Lung (tissue), 12 donors: ENCODE results near the gene SLC6A17. TPM values are rescaled to one million over a fixed set of nuclear protein-coding genes. Genes with fewer than 3 reads are reported as not detected.

ENCODE experiments used
- ATAC-seq: fragments of 200-7000 bp; cut with Tn5 transposase; one replicate; pipeline ENCODE4 v1.9.1; 2020; ENCODE audit warnings: moderate number of reproducible peaks; ENCODE audit not compliant: insufficient read depth, low FRiP score
- DNase-seq, 3 donors: peaks; one replicate each; pipeline ENCODE4 v3.0.0-alpha.2; 2013 to 2017
- H3K27ac ChIP-seq, 2 donors: one replicate each; pipeline ENCODE4 v1.5.1; 2013; ENCODE audit warnings: mild to moderate bottlenecking in 2 of 2, moderate library complexity in 2 of 2, control low read depth in 1 of 2, inconsistent platforms in 1 of 2, low read depth in 1 of 2, low read length in 1 of 2
- H3K27me3 ChIP-seq, 3 donors: one replicate each; pipeline ENCODE4 v1.5.1; 2013; ENCODE audit warnings: low read length in 2 of 3; ENCODE audit not compliant: control insufficient read depth in 3 of 3, insufficient read depth in 3 of 3
- H3K36me3 ChIP-seq, 4 donors: one replicate each; pipeline ENCODE4 v1.5.1; 2013; ENCODE audit warnings: low read length in 4 of 4, mild to moderate bottlenecking in 1 of 4, moderate library complexity in 1 of 4; ENCODE audit not compliant: control insufficient read depth in 4 of 4, insufficient read depth in 4 of 4
- H3K4me1 ChIP-seq, 5 donors: one replicate each; pipeline ENCODE4 v1.5.1; 2013; ENCODE audit warnings: low read length in 5 of 5, mild to moderate bottlenecking in 2 of 5, moderate library complexity in 1 of 5; ENCODE audit not compliant: control insufficient read depth in 5 of 5, insufficient read depth in 5 of 5
- H3K4me3 ChIP-seq: one replicate; pipeline ENCODE4 v1.5.1; 2013; ENCODE audit warnings: mild to moderate bottlenecking, control low read depth, moderate library complexity
- H3K9ac ChIP-seq, 2 donors: one replicate each; pipeline ENCODE4 v1.5.1; 2013; ENCODE audit warnings: low read length in 2 of 2, control low read depth in 1 of 2; ENCODE audit not compliant: insufficient read depth in 1 of 2
- H3K9me3 ChIP-seq, 4 donors: one replicate each; pipeline ENCODE4 v1.5.1; 2013; ENCODE audit warnings: low read length in 3 of 4, mild to moderate bottlenecking in 1 of 4, moderate library complexity in 1 of 4; ENCODE audit not compliant: control insufficient read depth in 4 of 4, insufficient read depth in 3 of 4
- CTCF ChIP-seq: IDR thresholded peaks from 2 replicates; pipeline ENCODE4 v1.5.1; 2012; ENCODE audit warnings: mild to moderate bottlenecking; ENCODE audit errors: control extremely low read depth, extremely low read depth
- WGBS, 2 donors: extraction: QIAGEN DNeasy Blood & Tissue Kit; methylation state at CpG; one replicate each; pipeline ENCODE4 v1.1.7; 2013; 5-methylcytosine and 5-hydroxymethylcytosine counted together
- polyA plus RNA-seq, 2 donors: library from polyadenylated mRNA; stranded (reverse); fragments of 200-250 nt; gene quantifications; one replicate each; pipeline ENCODE4 v1.2.1, GENCODE V29; 2013
- total RNA-seq, 2 donors: library from RNA; depleted of rRNA in 1 of 2; stranded (reverse); fragments of >200 nt in 1 of 2; gene quantifications; one replicate each; pipeline ENCODE4 v1.2.1, GENCODE V29; 2014 to 2021
- donor health status: control.
- donor health status: control.
- donor health status: Bipolar disorder and iron deficiency.
- donor health status: healthy.
- donor health status: DM: yes; HTN: yes; CAD: no.

The SLC6A17 gene
- total and polyA plus RNA-seq, 4 donors, result 0.02 to 0.09 (median 0.03) TPM

- H3K9me3 ChIP-seq, result peaks cover 0 to 15% (median 0%) of the 10 kb centered on the region in 4 donors
- ATAC-seq (no peak), DNase-seq (no peak)
- H3K27ac ChIP-seq, result no peak overlapping the region
- H3K36me3 ChIP-seq, result no peaks in the 10 kb centered on the region
- peaks cover 0 to 6% (median 0%) of the 10 kb centered on the region in 5 donors for H3K4me1 ChIP-seq
- no peak overlapping the region for H3K9ac ChIP-seq
- WGBS, 2 donors, result 60 to 73% methylated on average over 7 of the region's 7 CpGs
- H3K4me3 ChIP-seq, result no peak overlapping the region
- peaks cover 0 to 53% (median 17%) of the 10 kb centered on the region in 3 donors for H3K27me3 ChIP-seq
- TF ChIP-seq CTCF, result no peak
Measured at GRCh38 chr1:110130989-110131388, 19.3 kb upstream of the SLC6A17 start.

GRCh38 chr1:110132682-110133081 is 17.6 kb upstream of the SLC6A17 start:
- peaks cover 0 to 62% (median 17%) of the 10 kb centered on the region in 3 donors for H3K27me3 ChIP-seq
- no peak for TF ChIP-seq CTCF

GRCh38 chr1:110133436-110133835 is 16.9 kb upstream of the SLC6A17 start:
- ATAC-seq, result no peak
- peaks cover 0 to 54% (median 18%) of the 10 kb centered on the region in 3 donors for H3K27me3 ChIP-seq

More at GRCh38 chr1:110132682-110133081, 17.6 kb upstream of the SLC6A17 start:
- Histone ChIP-seq H3K9ac (no peak overlapping the region), H3K36me3 (no peaks in the 10 kb centered on the region), H3K9me3 (peaks cover 0 to 3% (median 0%) of the 10 kb centered on the region in 4 donors), H3K4me1 (peaks cover 0 to 6% (median 0%) of the 10 kb centered on the region in 5 donors), H3K4me3 (no peak overlapping the region), H3K27ac (no peak overlapping the region)
- no peak for ATAC-seq
- no peak for DNase-seq

More at GRCh38 chr1:110133436-110133835, 16.9 kb upstream of the SLC6A17 start:
- no peaks in the 10 kb centered on the region for H3K36me3 ChIP-seq
- TF ChIP-seq CTCF, result no peak
- H3K9ac ChIP-seq, result no peak overlapping the region
- H3K27ac ChIP-seq, result no peak overlapping the region
- DNase-seq, result no peak
- H3K9me3 ChIP-seq, result peaks cover 0 to 4% (median 0%) of the 10 kb centered on the region in 4 donors
- H3K4me3 ChIP-seq, result no peak overlapping the region
- WGBS, 2 donors, result 91 to 97% methylated on average over 4 of the region's 4 CpGs
- peaks cover 0 to 6% (median 0%) of the 10 kb centered on the region in 5 donors for H3K4me1 ChIP-seq
